ENCODE results near the gene TTC28.
A peak's percentile ranks its signal among the peaks of the same experiment; 100 is the strongest.

The TTC28 gene

DNA sequence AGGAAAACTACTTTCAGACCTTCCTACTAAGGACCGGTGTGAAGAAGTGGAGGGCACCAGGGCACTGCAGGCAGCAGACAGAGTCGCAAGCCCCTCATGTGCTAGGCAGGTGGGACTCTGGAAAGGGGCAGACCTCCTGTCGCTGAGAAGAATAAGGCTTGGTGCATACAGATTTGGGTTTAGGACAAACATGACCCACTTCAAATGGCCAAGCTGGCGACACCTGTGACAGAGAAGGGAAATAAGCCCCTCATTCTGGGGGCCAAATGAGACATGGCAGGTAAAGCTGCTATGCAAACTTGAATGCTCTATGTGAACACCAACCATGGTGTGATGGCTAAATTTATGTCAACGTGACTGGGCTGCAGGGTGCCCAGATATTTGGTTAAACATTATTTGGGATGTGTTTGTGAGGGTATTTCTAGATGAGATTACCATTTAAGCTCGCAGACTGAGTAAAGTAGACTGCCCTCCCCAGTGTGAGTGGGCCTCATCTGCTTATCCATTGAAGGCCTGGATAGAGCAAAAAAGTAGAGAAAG is 648.2 kb downstream of the TTC28 start:
- H3K79me2 ChIP-seq (ENCODE audit: control insufficient read depth, insufficient read depth, low read length, unreplicated experiment) = no peaks in the 10 kb centered on the region
- no peaks in the 10 kb centered on the region for H3K36me3 ChIP-seq (ENCODE audit: insufficient read depth, low read length)
- no peak overlapping the region for H3K27ac ChIP-seq (ENCODE audit: low read depth, low read length)
- H3K27me3 ChIP-seq (ENCODE audit: insufficient read depth, low read length) = no peaks in the 10 kb centered on the region
- H2AFZ ChIP-seq (ENCODE audit: low read length, unreplicated experiment) = no peak overlapping the region
- no peak overlapping the region for H3K4me3 ChIP-seq (ENCODE audit: low read depth, low read length)
- H3K4me1 ChIP-seq (ENCODE audit: control insufficient read depth, insufficient read depth, low read length, unreplicated experiment) = peaks cover 34% of the 10 kb centered on the region

DNA sequence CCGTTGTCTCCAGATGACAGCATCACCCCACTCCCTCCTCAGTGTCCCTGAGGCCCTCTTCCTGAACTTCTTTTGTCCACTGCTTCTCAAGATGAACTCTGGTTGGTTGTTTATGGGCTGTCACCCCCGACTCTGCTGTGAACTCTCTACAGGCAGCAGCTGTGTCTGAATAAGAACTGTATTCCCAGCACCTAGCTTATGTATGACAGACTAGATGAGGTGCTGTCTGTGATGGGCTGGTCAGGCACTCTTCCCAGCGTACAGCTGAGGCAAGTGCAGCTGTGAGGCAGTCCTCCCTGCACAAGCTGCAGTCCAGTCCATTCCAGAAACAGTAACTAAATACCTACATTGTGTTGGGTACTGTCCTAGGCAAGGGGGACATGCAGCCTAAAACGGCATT is 649.2 kb downstream of the TTC28 start:
- Histone ChIP-seq H3K79me2 (ENCODE audit: control insufficient read depth, insufficient read depth, low read length, unreplicated experiment) (no peaks in the 10 kb centered on the region), H3K36me3 (ENCODE audit: insufficient read depth, low read length) (no peaks in the 10 kb centered on the region), H3K4me3 (ENCODE audit: low read depth, low read length) (no peak overlapping the region), H2AFZ (ENCODE audit: low read length, unreplicated experiment) (no peak overlapping the region), H3K27me3 (ENCODE audit: insufficient read depth, low read length) (no peaks in the 10 kb centered on the region), H3K27ac (ENCODE audit: low read depth, low read length) (no peak overlapping the region), H3K4me1 (ENCODE audit: control insufficient read depth, insufficient read depth, low read length, unreplicated experiment) (peaks cover 33% of the 10 kb centered on the region)

DNA sequence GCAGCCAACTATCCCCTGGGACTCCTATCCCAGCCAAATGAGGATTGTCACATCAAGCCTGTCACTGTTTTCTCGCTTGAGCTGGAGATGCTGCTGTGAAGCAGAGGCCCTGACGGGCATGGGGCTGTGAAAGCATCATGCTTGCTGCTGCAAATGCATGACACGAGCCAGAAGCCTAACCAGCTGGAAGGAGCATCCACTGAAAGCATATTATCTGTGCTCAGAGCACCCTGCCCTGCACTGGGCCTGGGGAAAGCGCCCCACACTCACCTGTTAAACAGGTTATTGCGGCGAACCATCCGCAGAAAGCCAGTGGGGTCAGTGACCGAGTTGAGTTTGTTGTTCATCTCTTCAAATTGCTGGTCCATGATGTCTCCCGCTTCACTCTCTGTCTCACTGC is 649.7 kb downstream of the TTC28 start:
- Histone ChIP-seq H2AFZ (ENCODE audit: low read length, unreplicated experiment) (no peak overlapping the region), H3K4me3 (ENCODE audit: low read depth, low read length) (no peak overlapping the region), H3K79me2 (ENCODE audit: control insufficient read depth, insufficient read depth, low read length, unreplicated experiment) (no peaks in the 10 kb centered on the region), H3K4me1 (ENCODE audit: control insufficient read depth, insufficient read depth, low read length, unreplicated experiment) (peaks cover 28% of the 10 kb centered on the region), H3K36me3 (ENCODE audit: insufficient read depth, low read length) (no peaks in the 10 kb centered on the region), H3K27ac (ENCODE audit: low read depth, low read length) (peak overlapping the region; percentile 60; the same call in 1 of the 2 replicates), H3K27me3 (ENCODE audit: insufficient read depth, low read length) (no peaks in the 10 kb centered on the region)

DNA sequence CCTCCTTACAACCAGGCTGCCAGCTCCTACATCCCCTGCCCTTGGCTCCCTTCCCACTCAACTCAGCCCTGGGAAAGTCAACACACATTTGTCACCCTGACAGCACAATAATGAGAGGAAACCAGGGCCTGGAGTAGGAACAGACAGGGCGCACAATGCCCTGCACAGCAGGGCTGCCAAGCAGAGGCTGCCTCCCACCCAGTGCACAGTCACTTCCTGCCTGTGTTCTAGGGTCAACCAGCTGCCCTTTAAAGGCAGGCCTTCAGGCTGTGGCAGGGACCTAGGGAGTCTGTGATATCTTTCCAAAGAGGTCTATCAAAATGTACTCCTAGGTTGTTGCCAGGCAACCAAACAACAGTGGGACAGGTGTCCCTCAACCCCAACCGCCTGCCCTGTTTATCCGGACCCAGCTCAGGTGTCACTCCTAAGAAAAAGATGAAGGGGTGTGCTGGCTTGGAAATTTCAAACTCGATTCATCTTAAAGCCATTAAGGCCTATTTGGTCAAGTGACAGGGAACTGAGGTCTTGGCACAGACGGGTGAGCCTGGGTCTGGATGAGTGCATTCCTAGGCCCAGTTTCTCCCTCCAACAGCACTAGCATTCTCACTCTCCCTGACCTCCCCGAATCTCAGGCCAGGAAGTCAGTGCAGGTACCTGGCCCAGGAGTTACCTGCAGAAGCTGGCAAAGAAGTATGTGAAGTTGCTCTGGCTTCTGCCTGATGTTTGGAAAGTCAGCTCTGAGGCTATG is 650.3 kb downstream of the TTC28 start:
- peak overlapping the region; percentile 60 for H3K27ac ChIP-seq (ENCODE audit: low read depth, low read length)
- H3K36me3 ChIP-seq (ENCODE audit: insufficient read depth, low read length) = no peaks in the 10 kb centered on the region
- no peaks in the 10 kb centered on the region for H3K79me2 ChIP-seq (ENCODE audit: control insufficient read depth, insufficient read depth, low read length, unreplicated experiment)

DNA sequence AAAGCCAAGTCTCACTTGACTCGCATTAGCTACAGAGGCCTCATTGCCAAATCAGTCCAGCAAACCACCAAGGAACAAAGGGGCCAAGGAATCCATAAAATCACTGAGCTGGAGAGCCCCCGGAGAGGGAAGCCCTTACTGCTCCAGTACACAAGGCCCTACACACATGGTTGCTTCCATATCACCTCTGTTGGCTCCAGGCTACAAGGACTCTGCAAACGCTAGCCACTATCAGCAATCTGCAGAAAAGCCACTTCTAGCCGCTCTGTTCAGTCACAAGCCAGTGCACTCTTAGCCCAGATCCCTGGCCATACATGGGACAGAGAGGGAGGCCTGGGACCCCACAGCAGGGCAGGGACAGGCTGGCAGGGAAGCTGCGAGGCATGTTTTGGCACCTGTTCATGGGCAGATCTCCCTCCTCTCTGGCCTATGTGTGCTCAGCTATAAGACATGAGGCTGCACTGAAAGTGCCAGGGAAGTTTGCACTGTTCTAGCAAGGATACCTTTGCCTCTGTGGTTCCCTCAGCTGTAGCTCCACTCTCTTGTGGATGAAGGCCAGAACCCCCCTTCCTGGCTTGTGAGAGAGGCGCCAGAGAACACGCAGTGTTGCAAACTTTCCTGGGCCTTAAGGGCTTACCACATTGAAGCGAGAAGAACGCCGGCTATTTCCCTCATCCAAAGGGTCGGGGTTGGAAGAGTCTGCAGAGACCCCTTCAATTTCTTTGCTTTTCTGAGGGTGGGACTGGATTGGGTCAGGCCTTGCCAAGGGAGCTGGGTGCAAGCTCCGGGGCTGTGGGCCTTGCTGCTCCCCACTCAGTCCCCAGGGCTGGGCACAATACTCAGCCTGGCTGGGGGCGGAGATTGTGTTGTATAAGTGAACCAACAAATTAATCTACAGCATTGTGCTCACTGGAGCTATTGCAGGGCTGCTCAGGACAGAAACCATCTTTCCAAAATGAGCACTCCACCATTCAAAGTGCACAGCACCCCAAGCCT is 651.9 kb downstream of the TTC28 start:
- no peak overlapping the region for H3K27ac ChIP-seq (ENCODE audit: low read depth, low read length)
- H3K27me3 ChIP-seq (ENCODE audit: insufficient read depth, low read length) = no peaks in the 10 kb centered on the region
- H3K4me1 ChIP-seq (ENCODE audit: control insufficient read depth, insufficient read depth, low read length, unreplicated experiment) = peaks cover 15% of the 10 kb centered on the region

More for the DNA sequence above, 650.3 kb downstream of the TTC28 start:
- Histone ChIP-seq H3K4me1 (ENCODE audit: control insufficient read depth, insufficient read depth, low read length, unreplicated experiment) (peaks cover 22% of the 10 kb centered on the region), H3K4me3 (ENCODE audit: low read depth, low read length) (no peak overlapping the region), H3K27me3 (ENCODE audit: insufficient read depth, low read length) (no peaks in the 10 kb centered on the region), H2AFZ (ENCODE audit: low read length, unreplicated experiment) (no peak overlapping the region)

DNA sequence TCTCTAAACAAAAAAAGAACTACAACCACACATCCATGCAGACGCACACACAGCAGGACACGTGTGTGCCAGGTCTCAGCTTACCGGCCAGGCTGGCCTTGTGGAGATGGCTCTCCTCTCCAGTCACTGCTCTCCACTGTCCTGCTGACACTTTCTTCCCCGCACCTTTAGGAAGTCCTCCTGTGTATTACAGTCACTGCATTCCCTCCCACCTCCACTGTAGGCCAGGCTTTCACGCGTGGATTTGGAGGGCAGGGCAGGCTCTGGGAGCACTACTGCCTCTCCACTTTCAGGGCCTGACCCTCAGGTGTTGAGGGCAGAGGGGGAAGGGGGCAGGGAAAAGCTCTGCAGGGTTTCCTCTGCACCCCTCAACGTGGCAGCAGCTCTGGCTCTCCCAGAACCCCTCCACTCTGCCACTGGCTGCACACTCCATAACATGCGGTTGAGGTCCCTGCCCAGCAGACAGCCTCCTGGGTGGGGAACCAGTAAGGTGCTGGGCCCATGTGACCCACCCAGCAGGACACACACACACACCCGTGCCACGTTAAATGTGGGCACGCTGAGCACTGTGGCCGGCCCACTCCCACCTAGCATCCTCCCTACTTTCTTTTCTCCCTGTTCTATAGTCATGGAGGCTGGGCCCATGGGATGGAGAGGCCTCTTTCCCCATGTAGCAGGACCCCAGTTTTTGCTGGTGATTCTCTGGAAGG is 653.6 kb downstream of the TTC28 start:
- Histone ChIP-seq H2AFZ (ENCODE audit: low read length, unreplicated experiment) (no peak overlapping the region), H3K27ac (ENCODE audit: low read depth, low read length) (no peak overlapping the region), H3K4me3 (ENCODE audit: low read depth, low read length) (no peak overlapping the region), H3K79me2 (ENCODE audit: control insufficient read depth, insufficient read depth, low read length, unreplicated experiment) (no peaks in the 10 kb centered on the region), H3K4me1 (ENCODE audit: control insufficient read depth, insufficient read depth, low read length, unreplicated experiment) (peaks cover 15% of the 10 kb centered on the region), H3K27me3 (ENCODE audit: insufficient read depth, low read length) (no peaks in the 10 kb centered on the region), H3K36me3 (ENCODE audit: insufficient read depth, low read length) (no peaks in the 10 kb centered on the region)

More for the DNA sequence above, 651.9 kb downstream of the TTC28 start:
- no peaks in the 10 kb centered on the region for H3K36me3 ChIP-seq (ENCODE audit: insufficient read depth, low read length)
- no peak overlapping the region for H3K4me3 ChIP-seq (ENCODE audit: low read depth, low read length)
- H3K79me2 ChIP-seq (ENCODE audit: control insufficient read depth, insufficient read depth, low read length, unreplicated experiment) = no peaks in the 10 kb centered on the region
- H2AFZ ChIP-seq (ENCODE audit: low read length, unreplicated experiment) = no peak overlapping the region

DNA sequence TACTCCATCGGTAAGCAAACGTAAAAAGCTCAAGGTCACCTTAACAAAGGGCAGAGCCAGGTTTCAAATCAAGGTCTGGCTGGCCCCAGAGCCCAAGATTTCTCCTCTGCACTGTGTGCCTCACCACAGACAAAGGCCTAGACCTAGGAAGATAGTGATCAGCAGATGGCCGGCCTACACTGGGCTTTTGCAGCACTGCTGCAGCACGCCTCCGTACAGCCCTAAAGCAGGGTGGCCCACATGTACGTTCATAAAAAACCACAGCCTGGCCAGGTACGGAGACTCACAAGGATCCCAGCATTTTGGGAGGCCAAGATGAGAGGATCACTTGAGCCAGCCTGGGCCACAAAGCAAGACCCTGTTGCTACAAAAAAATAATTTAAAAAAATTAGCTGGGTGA is 654.3 kb downstream of the TTC28 start:
- no peaks in the 10 kb centered on the region for H3K79me2 ChIP-seq (ENCODE audit: control insufficient read depth, insufficient read depth, low read length, unreplicated experiment)
- no peak overlapping the region for H3K4me3 ChIP-seq (ENCODE audit: low read depth, low read length)
- no peaks in the 10 kb centered on the region for H3K27me3 ChIP-seq (ENCODE audit: insufficient read depth, low read length)
- peaks cover 18% of the 10 kb centered on the region for H3K4me1 ChIP-seq (ENCODE audit: control insufficient read depth, insufficient read depth, low read length, unreplicated experiment)
- no peak overlapping the region for H2AFZ ChIP-seq (ENCODE audit: low read length, unreplicated experiment)
- H3K36me3 ChIP-seq (ENCODE audit: insufficient read depth, low read length) = no peaks in the 10 kb centered on the region
- no peak overlapping the region for H3K27ac ChIP-seq (ENCODE audit: low read depth, low read length)

DNA sequence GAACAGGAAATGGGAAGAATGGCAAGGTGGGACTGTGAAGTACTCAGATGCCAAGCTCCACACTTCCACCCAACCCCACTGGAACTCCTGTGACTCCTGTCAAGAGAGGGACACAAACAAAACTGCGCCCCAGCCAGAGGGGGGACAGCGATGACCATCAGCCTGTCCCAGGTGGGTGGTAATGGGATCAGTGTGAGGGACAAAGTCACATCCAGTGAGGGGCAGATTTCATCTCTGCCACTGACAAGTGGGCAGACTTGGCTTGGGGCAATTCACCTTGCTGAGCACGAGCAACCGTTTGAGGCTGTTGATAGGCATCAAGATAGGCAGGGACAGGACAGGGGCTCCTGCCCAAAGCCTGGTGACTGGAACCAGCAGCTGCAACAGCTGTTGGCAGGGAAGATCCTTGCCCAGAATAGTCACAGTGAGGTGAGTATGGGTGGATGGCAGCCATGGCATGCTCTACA is 655.2 kb downstream of the TTC28 start:
- H3K4me1 ChIP-seq (ENCODE audit: control insufficient read depth, insufficient read depth, low read length, unreplicated experiment) = peaks cover 19% of the 10 kb centered on the region
- H3K79me2 ChIP-seq (ENCODE audit: control insufficient read depth, insufficient read depth, low read length, unreplicated experiment) = no peaks in the 10 kb centered on the region
- no peak overlapping the region for H3K27ac ChIP-seq (ENCODE audit: low read depth, low read length)
- H3K27me3 ChIP-seq (ENCODE audit: insufficient read depth, low read length) = no peaks in the 10 kb centered on the region
- H3K36me3 ChIP-seq (ENCODE audit: insufficient read depth, low read length) = no peaks in the 10 kb centered on the region
- H2AFZ ChIP-seq (ENCODE audit: low read length, unreplicated experiment) = no peak overlapping the region
- no peak overlapping the region for H3K4me3 ChIP-seq (ENCODE audit: low read depth, low read length)

DNA sequence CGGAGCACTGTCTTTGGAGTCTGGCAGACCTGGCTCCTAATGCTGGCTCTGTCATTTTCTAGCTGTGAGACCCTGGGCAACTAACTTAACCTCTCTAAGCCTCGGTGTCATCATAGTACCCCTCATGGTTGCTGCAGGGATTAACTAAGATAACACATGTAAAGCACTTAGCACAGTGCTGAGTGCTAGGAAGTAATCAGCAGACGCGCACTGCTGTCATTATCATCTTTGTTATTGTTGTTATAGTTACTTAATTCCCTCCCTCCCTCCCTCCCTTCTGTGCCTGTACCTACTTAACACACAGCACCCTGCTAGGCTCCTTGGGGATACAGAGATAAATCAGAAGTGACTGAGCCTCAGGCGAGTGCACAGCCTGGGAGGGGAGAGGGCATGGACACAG is 655.9 kb downstream of the TTC28 start:
- Histone ChIP-seq H3K27me3 (ENCODE audit: insufficient read depth, low read length) (no peaks in the 10 kb centered on the region), H3K36me3 (ENCODE audit: insufficient read depth, low read length) (no peaks in the 10 kb centered on the region), H3K79me2 (ENCODE audit: control insufficient read depth, insufficient read depth, low read length, unreplicated experiment) (no peaks in the 10 kb centered on the region), H3K4me3 (ENCODE audit: low read depth, low read length) (no peak overlapping the region), H3K4me1 (ENCODE audit: control insufficient read depth, insufficient read depth, low read length, unreplicated experiment) (peaks cover 16% of the 10 kb centered on the region), H3K27ac (ENCODE audit: low read depth, low read length) (no peak overlapping the region), H2AFZ (ENCODE audit: low read length, unreplicated experiment) (no peak overlapping the region)

DNA sequence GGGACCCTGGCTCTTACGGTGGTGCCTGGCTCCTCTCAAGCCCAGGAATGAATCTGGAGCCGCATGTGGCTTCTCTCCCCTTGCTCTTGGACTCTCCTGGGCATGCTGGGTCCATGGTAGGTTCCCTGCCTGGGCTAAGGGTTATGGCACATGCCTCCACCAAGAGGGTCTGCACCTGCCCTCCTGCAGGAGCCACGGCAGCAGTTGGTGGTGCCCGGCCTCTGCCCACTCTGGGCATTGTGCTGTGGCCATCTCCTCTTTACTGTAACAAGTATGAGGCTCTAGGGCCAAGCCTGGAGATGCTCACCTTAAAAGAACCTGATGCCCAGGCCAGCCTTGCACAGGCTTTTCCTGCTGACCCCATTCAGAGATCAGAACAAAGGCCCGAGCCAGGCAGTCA is 656.6 kb downstream of the TTC28 start:
- Histone ChIP-seq H3K27me3 (ENCODE audit: insufficient read depth, low read length) (no peaks in the 10 kb centered on the region), H2AFZ (ENCODE audit: low read length, unreplicated experiment) (no peak overlapping the region), H3K36me3 (ENCODE audit: insufficient read depth, low read length) (no peaks in the 10 kb centered on the region), H3K4me3 (ENCODE audit: low read depth, low read length) (no peak overlapping the region), H3K27ac (ENCODE audit: low read depth, low read length) (no peak overlapping the region), H3K79me2 (ENCODE audit: control insufficient read depth, insufficient read depth, low read length, unreplicated experiment) (no peaks in the 10 kb centered on the region), H3K4me1 (ENCODE audit: control insufficient read depth, insufficient read depth, low read length, unreplicated experiment) (peaks cover 11% of the 10 kb centered on the region)
